SU-DHL-6 (cell line): ENCODE data around the gene C1QTNF7.

ENCODE experiments used
- H2AFZ ChIP-seq: fragments of 200-600 bp; sonication (generic); 2 replicates; pipeline ENCODE4 v1.6.1; 2014; ENCODE audit warnings: low read depth, mild to moderate bottlenecking, moderate library complexity, mixed read lengths, antibody characterized with exemption, low read length; ENCODE audit not compliant: severe bottlenecking
- H3F3A ChIP-seq: fragments of 200-600 bp; shearing (Covaris generic); 2 replicates; pipeline ENCODE4 v1.6.0; 2016; ENCODE audit warnings: antibody characterized with exemption, mild to moderate bottlenecking; ENCODE audit not compliant: insufficient read depth
- H3K27ac ChIP-seq: fragments of 200-600 bp; sonication (generic); 2 replicates; pipeline ENCODE4 v1.5.1; 2016; ENCODE audit warnings: low read depth, mild to moderate bottlenecking, low read length, moderate library complexity, mixed read lengths
- H3K27me3 ChIP-seq: fragments of 200-600 bp; sonication (generic), shearing (Covaris generic); 2 replicates; pipeline ENCODE4 v1.6.0; 2014; ENCODE audit warnings: mild to moderate bottlenecking, low read length
- H3K36me3 ChIP-seq: fragments of 200-600 bp; sonication (generic); 2 replicates; pipeline ENCODE4 v1.6.1; 2014; ENCODE audit warnings: mild to moderate bottlenecking, low read length, mixed read lengths
- H3K4me2 ChIP-seq: fragments of 300-600, 200-600 bp; shearing (Covaris generic), sonication (generic); 2 replicates; pipeline ENCODE4 v1.6.0; 2014; ENCODE audit warnings: low read length, low read depth, mild to moderate bottlenecking; ENCODE audit not compliant: poor library complexity, severe bottlenecking
- H3K4me3 ChIP-seq: fragments of 200-600 bp; sonication (generic); 2 replicates; pipeline ENCODE4 v1.5.1; 2014; ENCODE audit warnings: antibody characterized with exemption, low read length, mild to moderate bottlenecking, mixed read lengths; ENCODE audit not compliant: insufficient read depth, poor library complexity, severe bottlenecking
- H3K79me2 ChIP-seq: fragments of 200-600 bp; sonication (generic); 2 replicates; pipeline ENCODE4 v1.6.1; 2014; ENCODE audit warnings: mild to moderate bottlenecking, low read length, moderate library complexity; ENCODE audit not compliant: insufficient read depth
- H3K9ac ChIP-seq: fragments of 200-600 bp; sonication (generic); 2 replicates; pipeline ENCODE4 v1.7.0; 2014; ENCODE audit warnings: mild to moderate bottlenecking, low read length
- H3K9me2 ChIP-seq: fragments of 200-600 bp; sonication (generic); replicated peaks from 2 replicates; pipeline ENCODE4 v1.6.1; 2014; ENCODE audit warnings: low read length; ENCODE audit not compliant: insufficient read depth
- H3K9me3 ChIP-seq: fragments of 200-600 bp; sonication (generic); 2 replicates; pipeline ENCODE4 v1.6.1; 2014; ENCODE audit warnings: low read length, mixed read lengths; ENCODE audit not compliant: insufficient read depth
- H4K20me1 ChIP-seq: fragments of 200-600 bp; sonication (generic); 2 replicates; pipeline ENCODE4 v1.6.1; 2014; ENCODE audit warnings: low read depth, mild to moderate bottlenecking, antibody characterized with exemption, low read length, moderate library complexity, mixed read lengths
- EZH2phosphoT487 ChIP-seq: fragments of 200-600 bp; sonication (generic), shearing (Covaris generic); conservative IDR thresholded peaks from 2 replicates; pipeline ENCODE4 v1.6.1; 2018; ENCODE audit warnings: mild to moderate bottlenecking, antibody characterized with exemption, low read length, moderate library complexity, mixed read lengths
- TF ChIP-seq, protein P1 (sequence below): fragments of 200-600 bp; sonication (generic); IDR thresholded peaks from one replicate; pipeline ENCODE4 v1.5.1; 2017; ENCODE audit warnings: antibody characterized with exemption, mild to moderate bottlenecking, low read length, moderate library complexity; ENCODE audit not compliant: insufficient read depth, poor library complexity, severe bottlenecking

C1QTNF7 gene

DNA sequence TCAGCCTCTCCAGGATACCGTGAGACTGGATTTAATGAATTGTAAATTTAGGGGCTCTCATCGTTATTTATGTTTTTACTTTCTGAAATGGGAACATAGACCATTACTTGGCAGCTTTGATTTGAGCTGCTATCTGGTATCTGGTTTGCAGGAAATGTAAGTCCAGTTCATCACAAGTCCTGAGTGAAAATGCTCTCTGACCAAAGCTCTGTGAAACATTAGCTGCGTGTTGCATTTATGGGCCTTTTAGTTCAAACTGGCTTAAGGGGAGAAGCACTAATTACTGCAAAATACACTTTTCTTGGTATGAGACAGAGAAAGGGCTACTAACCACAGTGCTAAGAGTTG lies 42.3 kb downstream of the C1QTNF7 start:
- H2AFZ ChIP-seq: no peak overlapping the region
- no peaks in the 10 kb centered on the region for H3K9me3 ChIP-seq
- no peaks in the 10 kb centered on the region for H3K27me3 ChIP-seq
- H3K27ac ChIP-seq: no peak overlapping the region
- TF ChIP-seq, protein P1, sequence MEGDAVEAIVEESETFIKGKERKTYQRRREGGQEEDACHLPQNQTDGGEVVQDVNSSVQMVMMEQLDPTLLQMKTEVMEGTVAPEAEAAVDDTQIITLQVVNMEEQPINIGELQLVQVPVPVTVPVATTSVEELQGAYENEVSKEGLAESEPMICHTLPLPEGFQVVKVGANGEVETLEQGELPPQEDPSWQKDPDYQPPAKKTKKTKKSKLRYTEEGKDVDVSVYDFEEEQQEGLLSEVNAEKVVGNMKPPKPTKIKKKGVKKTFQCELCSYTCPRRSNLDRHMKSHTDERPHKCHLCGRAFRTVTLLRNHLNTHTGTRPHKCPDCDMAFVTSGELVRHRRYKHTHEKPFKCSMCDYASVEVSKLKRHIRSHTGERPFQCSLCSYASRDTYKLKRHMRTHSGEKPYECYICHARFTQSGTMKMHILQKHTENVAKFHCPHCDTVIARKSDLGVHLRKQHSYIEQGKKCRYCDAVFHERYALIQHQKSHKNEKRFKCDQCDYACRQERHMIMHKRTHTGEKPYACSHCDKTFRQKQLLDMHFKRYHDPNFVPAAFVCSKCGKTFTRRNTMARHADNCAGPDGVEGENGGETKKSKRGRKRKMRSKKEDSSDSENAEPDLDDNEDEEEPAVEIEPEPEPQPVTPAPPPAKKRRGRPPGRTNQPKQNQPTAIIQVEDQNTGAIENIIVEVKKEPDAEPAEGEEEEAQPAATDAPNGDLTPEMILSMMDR: no peak
- TF ChIP-seq EZH2phosphoT487: no peak
- H4K20me1 ChIP-seq: no peaks in the 10 kb centered on the region
- H3F3A ChIP-seq: no peaks in the 10 kb centered on the region
- no peaks in the 10 kb centered on the region for H3K79me2 ChIP-seq
- H3K4me3 ChIP-seq: no peak overlapping the region
- H3K4me2 ChIP-seq: no peak overlapping the region
- H3K36me3 ChIP-seq: no peaks in the 10 kb centered on the region
- H3K9me2 ChIP-seq: no peaks in the 10 kb centered on the region
- no peak overlapping the region for H3K9ac ChIP-seq

DNA sequence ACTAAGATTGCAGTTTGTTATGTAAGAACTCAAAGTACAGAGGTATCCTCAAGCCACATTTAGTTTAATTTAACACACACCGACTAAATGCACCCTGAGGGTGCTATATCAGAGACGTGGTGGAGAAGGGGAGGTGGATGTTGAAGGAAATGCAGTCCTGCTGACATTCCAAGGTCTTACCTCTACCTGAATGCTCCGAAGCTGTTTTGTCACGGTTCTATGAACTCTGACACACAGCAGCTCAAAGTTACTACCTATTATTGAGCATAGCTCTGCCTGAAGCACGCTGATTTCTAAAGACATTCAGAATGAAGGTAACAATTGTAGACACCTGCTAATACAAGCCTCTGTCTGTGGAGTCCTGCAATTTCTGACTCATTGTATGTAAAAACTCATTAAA lies 48.6 kb downstream of the C1QTNF7 start:
- Histone ChIP-seq H3K4me3 (no peak overlapping the region), H3K36me3 (no peaks in the 10 kb centered on the region), H3K27me3 (no peaks in the 10 kb centered on the region), H2AFZ (no peak overlapping the region), H3K79me2 (no peaks in the 10 kb centered on the region), H3K27ac (no peak overlapping the region), H3K9me2 (no peaks in the 10 kb centered on the region), H3K9me3 (no peaks in the 10 kb centered on the region), H4K20me1 (no peaks in the 10 kb centered on the region), H3K4me2 (no peak overlapping the region), H3F3A (no peaks in the 10 kb centered on the region), H3K9ac (no peak overlapping the region)
- TF ChIP-seq, protein P1: no peak
- TF ChIP-seq EZH2phosphoT487: no peak

GRCh38 chr4:15478724-15479088 lies 50.9 kb downstream of the C1QTNF7 start:
- Histone ChIP-seq H3F3A (no peaks in the 10 kb centered on the region), H4K20me1 (no peaks in the 10 kb centered on the region), H3K9me2 (no peaks in the 10 kb centered on the region), H3K9ac (no peak overlapping the region), H3K4me3 (no peak overlapping the region), H3K27me3 (no peaks in the 10 kb centered on the region), H3K4me2 (no peak overlapping the region), H2AFZ (no peak overlapping the region), H3K9me3 (no peaks in the 10 kb centered on the region), H3K79me2 (no peaks in the 10 kb centered on the region), H3K36me3 (no peaks in the 10 kb centered on the region), H3K27ac (no peak overlapping the region)
- TF ChIP-seq, protein P1: no peak
- TF ChIP-seq EZH2phosphoT487: no peak
